Activated gamma-delta T cell treated with anti-CD3 and anti-CD28 coated beads, Interleukin-2, amount 50 U/mL, for 16 hours (primary cell): ENCODE results near the gene IRAK4.

Source experiments
- DNase-seq: peaks from one replicate; pipeline ENCODE4 v3.0.0-alpha.2; 2020; ENCODE audit warnings: low read depth

The IRAK4 gene

DNA sequence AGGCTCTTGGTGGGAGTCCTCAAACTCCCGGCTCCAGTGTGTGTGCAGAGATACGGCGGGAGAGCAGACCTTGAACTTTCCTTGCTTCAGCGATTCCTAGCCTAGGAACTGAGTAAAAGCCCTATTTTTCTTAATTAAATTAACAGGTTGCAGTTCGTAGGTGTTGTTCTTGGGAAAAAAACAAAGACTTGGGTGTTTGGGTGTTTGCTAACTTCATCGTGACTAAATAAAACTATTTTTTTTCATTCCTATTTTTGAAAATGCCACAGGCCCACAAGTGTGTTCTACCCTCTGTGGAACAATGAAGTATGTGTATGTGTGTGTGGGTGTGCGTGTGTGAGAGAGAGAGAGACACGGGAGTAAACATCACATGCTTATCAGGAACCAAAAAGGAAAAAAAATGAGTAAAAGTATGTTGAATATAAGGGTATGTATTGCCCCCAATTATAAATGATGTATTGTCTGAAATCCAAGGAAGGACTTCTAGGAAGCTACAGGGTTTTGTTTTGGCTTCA, 77.8 kb downstream of the IRAK4 start:
- no peak for DNase-seq
